SK-N-SH (cell line): ENCODE measurements around the gene USP32.
"Not testable (repeated sequence)": the region's sequence is repeated elsewhere in the genome, so short reads cannot be mapped to it uniquely, and the experiment has no call there.

ENCODE experiments used
- CTCF ChIP-seq: fragments of 200-600 bp; sonication (generic); IDR thresholded peaks from 2 replicates; pipeline ENCODE4 v1.6.1; 2017; ENCODE audit warnings: antibody characterized with exemption, mild to moderate bottlenecking, moderate library complexity
- EP300 ChIP-seq, 2 experiments: IDR thresholded peaks; 2 replicates each; pipeline versions ENCODE4 v1.4.0 to v1.6.1; 2012; ENCODE audit warnings: borderline replicate concordance in 1 of 2, low read depth in 1 of 2, low read length in 1 of 2
- GATA2 ChIP-seq: sonication (generic); formaldehyde crosslinking; IDR thresholded peaks from 2 replicates; pipeline ENCODE4 v1.5.0; 2020; ENCODE audit warnings: mild to moderate bottlenecking, missing genetic modification reagents
- MAX ChIP-seq: IDR thresholded peaks from 2 replicates; pipeline ENCODE4 v1.4.0; 2012; ENCODE audit warnings: low read depth
- NFIC ChIP-seq: IDR thresholded peaks from 2 replicates; pipeline ENCODE4 v1.4.0; 2012; ENCODE audit warnings: borderline replicate concordance
- POLR2AphosphoS5 ChIP-seq: IDR thresholded peaks from 2 replicates; pipeline ENCODE4 v1.6.1; 2012; ENCODE audit warnings: low read depth, low read length
- RAD21 ChIP-seq: IDR thresholded peaks from 2 replicates; pipeline ENCODE4 v1.6.1; 2012; ENCODE audit warnings: mild to moderate bottlenecking, low read length
- TCF12 ChIP-seq: IDR thresholded peaks from 2 replicates; pipeline ENCODE4 v1.4.0; 2012
- YY1 ChIP-seq: IDR thresholded peaks from 2 replicates; pipeline ENCODE4 v1.4.0; 2012; ENCODE audit warnings: low read depth, mild to moderate bottlenecking
- TF ChIP-seq, protein P1 (sequence below): IDR thresholded peaks from 2 replicates; pipeline ENCODE4 v1.4.0; 2012; ENCODE audit warnings: low read depth, borderline replicate concordance

DNA sequence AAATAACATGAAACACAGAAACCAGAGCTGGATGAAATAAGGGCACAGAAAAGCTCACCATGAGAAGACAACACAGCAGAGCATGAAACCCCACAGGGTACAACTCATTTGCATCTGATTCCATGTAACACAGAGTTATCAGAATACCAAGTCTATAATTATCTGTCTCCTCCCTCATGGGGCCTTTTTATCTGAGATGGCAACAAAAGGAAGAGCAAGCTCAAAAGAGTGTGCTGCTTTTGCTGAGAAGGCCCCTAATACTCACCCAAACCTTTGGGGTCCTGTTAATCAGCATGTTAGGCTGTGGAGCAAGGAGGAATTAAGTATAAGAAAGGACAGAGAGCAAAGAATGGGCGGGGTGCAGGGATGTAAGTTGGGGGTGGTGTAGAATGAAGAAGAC lies 205.6 kb downstream of the USP32 start:
- not testable (repeated sequence) for TF ChIP-seq POLR2AphosphoS5; RAD21; NFIC; EP300 (IDR thresholded peaks at IDR 0.05; ENCODE audit: borderline replicate concordance in 1 of 2, low read depth in 1 of 2, low read length in 1 of 2); GATA2 (CRISPR knock-in tag); CTCF; MAX; YY1; TCF12
- TF ChIP-seq, protein P1, sequence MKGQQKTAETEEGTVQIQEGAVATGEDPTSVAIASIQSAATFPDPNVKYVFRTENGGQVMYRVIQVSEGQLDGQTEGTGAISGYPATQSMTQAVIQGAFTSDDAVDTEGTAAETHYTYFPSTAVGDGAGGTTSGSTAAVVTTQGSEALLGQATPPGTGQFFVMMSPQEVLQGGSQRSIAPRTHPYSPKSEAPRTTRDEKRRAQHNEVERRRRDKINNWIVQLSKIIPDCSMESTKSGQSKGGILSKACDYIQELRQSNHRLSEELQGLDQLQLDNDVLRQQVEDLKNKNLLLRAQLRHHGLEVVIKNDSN = not testable (repeated sequence)
